ENCODE measurements around the gene HOMER3.

The HOMER3 gene

GRCh38 chr19:18913466-18913865 is 27.6 kb downstream of the HOMER3 start (continued):
- TF ChIP-seq ZNF214 (tag by site-specific recombination; IDR thresholded peaks at IDR 0.05; ENCODE audit: borderline replicate concordance) (no peak), ZNF398 (tag by site-specific recombination; IDR thresholded peaks at IDR 0.05) (no peak)

- peaks cover 10 to 54% of the 10 kb centered on the region in 2 experiments; a peak in 2 of 3 replicates for H3K36me3 ChIP-seq (ENCODE audit: control insufficient read depth in 2 of 2, insufficient read depth in 1 of 2, low read length in 2 of 2)
- POLR2A ChIA-PET: no interaction called here
- CTCF ChIA-PET: no interaction called here
- H3K4me1 ChIP-seq (ENCODE audit: control insufficient read depth, insufficient read depth, low read length): no peaks in the 10 kb centered on the region
- H3K9me3 ChIP-seq (ENCODE audit: control insufficient read depth, insufficient read depth, low read depth, low read length): no peaks in the 10 kb centered on the region
- TF ChIP-seq GLIS1 (tag by site-specific recombination; IDR thresholded peaks at IDR 0.05) (peak; percentile 88), ZNF148 (tag by site-specific recombination; IDR thresholded peaks at IDR 0.05; ENCODE audit: borderline replicate concordance) (no peak)
- no peak overlapping the region for H3K4me3 ChIP-seq (ENCODE audit: low read depth, low read length)
- no peak overlapping the region for H3K27ac ChIP-seq (ENCODE audit: extremely low read depth, low read depth, low read length)
Measured at GRCh38 chr19:18912933-18913332, 28.1 kb downstream of the HOMER3 start.

- Histone ChIP-seq H3K9me3 (ENCODE audit: control insufficient read depth, insufficient read depth, low read depth, low read length) (no peaks in the 10 kb centered on the region), H3K27ac (ENCODE audit: extremely low read depth, low read depth, low read length) (no peak overlapping the region), H3K4me3 (ENCODE audit: low read depth, low read length) (no peak overlapping the region), H3K4me1 (ENCODE audit: control insufficient read depth, insufficient read depth, low read length) (no peaks in the 10 kb centered on the region), H3K36me3 (ENCODE audit: control insufficient read depth in 2 of 2, insufficient read depth in 1 of 2, low read length in 2 of 2) (peaks cover 4 to 73% of the 10 kb centered on the region in 2 experiments; a peak in 2 of 3 replicates)
- POLR2A ChIA-PET: interaction anchor here (1.0 kb wide), 1 partner anchor 18 kb away, joined by 3 read pairs; no protein-coding TSS in a partner anchor
- CTCF ChIA-PET: no interaction called here
- TF ChIP-seq ZNF488 (tag by site-specific recombination; IDR thresholded peaks at IDR 0.05): no peak
- no peak for TF ChIP-seq ZNF513 (tag by site-specific recombination; IDR thresholded peaks at IDR 0.05)
- no peak for TF ChIP-seq ZNF654 (tag by site-specific recombination; IDR thresholded peaks at IDR 0.05; ENCODE audit: low read depth)
- no peak for TF ChIP-seq ZNF585B (tag by site-specific recombination; IDR thresholded peaks at IDR 0.05)
- no peak for TF ChIP-seq ZNF248 (tag by site-specific recombination; IDR thresholded peaks at IDR 0.05)
Measured at GRCh38 chr19:18910801-18911436, 30.1 kb downstream of the HOMER3 start.

GRCh38 chr19:18910010-18910409 is 31.0 kb downstream of the HOMER3 start:
- Histone ChIP-seq H3K27ac (ENCODE audit: extremely low read depth, low read depth, low read length) (no peak overlapping the region), H3K4me1 (ENCODE audit: control insufficient read depth, insufficient read depth, low read length) (no peaks in the 10 kb centered on the region), H3K9me3 (ENCODE audit: control insufficient read depth, insufficient read depth, low read depth, low read length) (no peaks in the 10 kb centered on the region), H3K36me3 (ENCODE audit: control insufficient read depth in 2 of 2, insufficient read depth in 1 of 2, low read length in 2 of 2) (peaks cover 4 to 73% of the 10 kb centered on the region in 2 experiments; a peak in 2 of 3 replicates), H3K4me3 (ENCODE audit: low read depth, low read length) (no peak overlapping the region)
- ChIA-PET CTCF (interaction anchor here (1.7 kb wide), 1 partner anchor 9 kb away, joined by 4 read pairs; the partner anchor contains the start of genes COPE and DDX49), POLR2A (interaction anchor here (0.5 kb wide), 1 partner anchor 19 kb away, joined by 5 read pairs; no protein-coding TSS in a partner anchor)
- TF ChIP-seq ZNF133 (tag by site-specific recombination; IDR thresholded peaks at IDR 0.05) (no peak), ZNF560 (tag by site-specific recombination; IDR thresholded peaks at IDR 0.05; ENCODE audit: borderline replicate concordance) (no peak), BCL11A (tag by site-specific recombination; IDR thresholded peaks at IDR 0.05; ENCODE audit: low read depth) (no peak), ZNF518A (tag by site-specific recombination; conservative IDR thresholded peaks at IDR 0.05; ENCODE audit: low read depth) (no peak), OSR2 (tag by site-specific recombination; IDR thresholded peaks at IDR 0.05) (no peak), ZNF530 (tag by site-specific recombination; IDR thresholded peaks at IDR 0.05; ENCODE audit: low read depth) (no peak)

Data from HEK293 (cell line).